Esophagus squamous epithelium (tissue), 5 donors: ENCODE measurements around the gene TRAPPC10. TPM values are rescaled to one million over a fixed set of nuclear protein-coding genes. Genes with fewer than 3 reads are reported as not detected.

Source experiments
- DNase-seq: peaks from one replicate; lab custom pipeline; 2025; lab: John Stamatoyannopoulos, UW
- H3K27ac ChIP-seq, 4 donors: fragments of 200-600 bp; sonication (generic); one replicate each; pipeline ENCODE4 v1.5.1; 2016 to 2019; ENCODE audit warnings: mild to moderate bottlenecking in 1 of 4
- H3K27me3 ChIP-seq, 4 donors: fragments of 200-600 bp; sonication (generic); 1 replicate in 3 of 4; 2 replicates in 1 of 4; pipeline versions ENCODE4 v1.5.1 to v1.6.0; 2017 to 2021; ENCODE audit warnings: antibody characterized with exemption in 1 of 4
- H3K36me3 ChIP-seq, 3 donors: fragments of 200-600 bp; sonication (generic); one replicate each; pipeline ENCODE4 v1.5.1; 2016 to 2019
- H3K4me1 ChIP-seq, 3 donors: fragments of 200-600 bp; sonication (generic); one replicate each; pipeline ENCODE4 v1.5.1; 2017 to 2019
- H3K4me3 ChIP-seq, 4 donors: fragments of 200-600 bp; sonication (generic); 1 replicate in 3 of 4; 2 replicates in 1 of 4; pipeline ENCODE4 v1.5.1; 2016 to 2019; ENCODE audit warnings: mild to moderate bottlenecking in 2 of 4, moderate library complexity in 1 of 4
- H3K9me3 ChIP-seq, 3 donors: fragments of 200-600 bp; sonication (generic); one replicate each; pipeline ENCODE4 v1.5.1; 2016 to 2019
- POLR2A ChIP-seq, 4 donors: fragments of 450-650 bp; IDR thresholded peaks; one replicate each; pipeline ENCODE4 v1.6.1; 2017; ENCODE audit warnings: antibody characterized with exemption in 4 of 4, mild to moderate bottlenecking in 4 of 4, moderate library complexity in 3 of 4
- WGBS, 2 donors: methylation state at CpG; one replicate each; pipeline ENCODE4 v1.1.5; 2018; 5-methylcytosine and 5-hydroxymethylcytosine counted together
- intact Hi-C: fragments of 100-400 bp; cut with DNase I; formaldehyde crosslinking; loops from one replicate; pipeline ENCODE4 v1.15.0; 2022
- total RNA-seq, 4 donors: library from RNA; depleted of rRNA; stranded (reverse); fragments of >200 nt; gene quantifications; one replicate each; pipeline ENCODE4 v1.1.0, GENCODE V29; 2016
- TF ChIP-seq, protein P1 (sequence below), 6 experiments: fragments of 450-650 bp in 4 of 6; fragments of 200-600 bp in 2 of 6; sonication (generic) in 2 of 6; IDR thresholded peaks; one replicate each; pipeline ENCODE4 v1.5.1; 2016 to 2019; ENCODE audit warnings: antibody characterized with exemption in 6 of 6, mild to moderate bottlenecking in 4 of 6, moderate library complexity in 4 of 6
- donor health status: DM: yes; HTN: yes; CAD: no.

Gene TRAPPC10
- total RNA-seq, 4 donors from 2014 or later: 16.8 to 26.6 (median 20.7) TPM

DNA sequence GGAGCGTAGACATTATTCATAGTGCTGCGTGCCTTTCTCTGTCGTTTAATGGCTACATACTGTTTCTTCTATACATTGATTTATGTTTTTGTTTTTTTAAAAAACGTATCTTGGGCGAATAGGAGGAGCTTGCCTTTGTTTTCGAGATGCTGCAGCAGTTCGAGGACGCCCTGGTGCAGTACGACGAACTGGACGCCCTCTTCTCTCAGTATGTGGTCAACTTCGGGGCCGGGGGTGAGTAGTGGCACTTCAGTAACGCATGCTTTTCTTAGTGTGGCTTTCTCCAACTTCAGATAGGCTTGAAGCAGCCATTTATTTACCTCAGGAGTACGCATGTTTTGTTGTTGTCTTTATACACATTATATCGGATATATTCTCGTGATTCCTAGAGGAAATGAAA is 46.9 kb downstream of the TRAPPC10 start:
- H3K9me3 ChIP-seq: no peaks in the 10 kb centered on the region
- intact Hi-C loops: no loop called here
- no peaks in the 10 kb centered on the region for H3K4me1 ChIP-seq
- H3K36me3 ChIP-seq: peaks cover 0 to 98% (median 28%) of the 10 kb centered on the region in 3 donors
- no peak for TF ChIP-seq POLR2A (IDR thresholded peaks at IDR 0.05)
- TF ChIP-seq, protein P1, sequence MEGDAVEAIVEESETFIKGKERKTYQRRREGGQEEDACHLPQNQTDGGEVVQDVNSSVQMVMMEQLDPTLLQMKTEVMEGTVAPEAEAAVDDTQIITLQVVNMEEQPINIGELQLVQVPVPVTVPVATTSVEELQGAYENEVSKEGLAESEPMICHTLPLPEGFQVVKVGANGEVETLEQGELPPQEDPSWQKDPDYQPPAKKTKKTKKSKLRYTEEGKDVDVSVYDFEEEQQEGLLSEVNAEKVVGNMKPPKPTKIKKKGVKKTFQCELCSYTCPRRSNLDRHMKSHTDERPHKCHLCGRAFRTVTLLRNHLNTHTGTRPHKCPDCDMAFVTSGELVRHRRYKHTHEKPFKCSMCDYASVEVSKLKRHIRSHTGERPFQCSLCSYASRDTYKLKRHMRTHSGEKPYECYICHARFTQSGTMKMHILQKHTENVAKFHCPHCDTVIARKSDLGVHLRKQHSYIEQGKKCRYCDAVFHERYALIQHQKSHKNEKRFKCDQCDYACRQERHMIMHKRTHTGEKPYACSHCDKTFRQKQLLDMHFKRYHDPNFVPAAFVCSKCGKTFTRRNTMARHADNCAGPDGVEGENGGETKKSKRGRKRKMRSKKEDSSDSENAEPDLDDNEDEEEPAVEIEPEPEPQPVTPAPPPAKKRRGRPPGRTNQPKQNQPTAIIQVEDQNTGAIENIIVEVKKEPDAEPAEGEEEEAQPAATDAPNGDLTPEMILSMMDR (IDR thresholded peaks at IDR 0.05): no peak
- no peak overlapping the region for H3K27ac ChIP-seq
- DNase-seq: no peak
- 85 to 92% methylated on average over 17 of the region's 17 CpGs for WGBS, 2 donors
- H3K27me3 ChIP-seq: no peaks in the 10 kb centered on the region
- H3K4me3 ChIP-seq: no peak overlapping the region

DNA sequence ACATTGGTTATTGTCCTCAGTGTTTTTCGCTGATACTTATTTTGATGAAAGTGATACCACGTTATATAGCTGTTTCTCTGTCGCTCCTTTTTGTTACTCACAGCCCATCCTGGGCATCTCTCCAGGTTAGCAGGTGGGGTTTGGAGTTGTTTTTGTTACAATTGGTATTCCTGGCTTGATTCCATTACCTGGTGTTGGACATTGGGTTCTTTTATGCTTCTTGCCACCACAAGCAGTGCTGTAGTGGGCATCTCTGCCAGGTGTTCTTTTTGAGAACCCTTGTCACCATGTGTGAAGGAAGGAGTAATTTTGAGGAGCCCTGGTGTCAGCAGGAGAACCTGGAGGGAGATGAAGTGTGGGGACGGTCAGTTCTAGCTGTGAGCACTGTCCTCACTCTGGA is 47.6 kb downstream of the TRAPPC10 start:
- no peaks in the 10 kb centered on the region for H3K27me3 ChIP-seq
- intact Hi-C loops: no loop called here
- no peaks in the 10 kb centered on the region for H3K4me1 ChIP-seq
- DNase-seq: no peak
- peaks cover 0 to 100% (median 28%) of the 10 kb centered on the region in 3 donors for H3K36me3 ChIP-seq
- H3K4me3 ChIP-seq: no peak overlapping the region
- H3K9me3 ChIP-seq: no peaks in the 10 kb centered on the region
- no peak for TF ChIP-seq POLR2A (IDR thresholded peaks at IDR 0.05)
- TF ChIP-seq, protein P1 (IDR thresholded peaks at IDR 0.05): no peak
- no peak overlapping the region for H3K27ac ChIP-seq
- 85 to 89% methylated on average over 3 to 4 of the region's 4 CpGs for WGBS, 2 donors

DNA sequence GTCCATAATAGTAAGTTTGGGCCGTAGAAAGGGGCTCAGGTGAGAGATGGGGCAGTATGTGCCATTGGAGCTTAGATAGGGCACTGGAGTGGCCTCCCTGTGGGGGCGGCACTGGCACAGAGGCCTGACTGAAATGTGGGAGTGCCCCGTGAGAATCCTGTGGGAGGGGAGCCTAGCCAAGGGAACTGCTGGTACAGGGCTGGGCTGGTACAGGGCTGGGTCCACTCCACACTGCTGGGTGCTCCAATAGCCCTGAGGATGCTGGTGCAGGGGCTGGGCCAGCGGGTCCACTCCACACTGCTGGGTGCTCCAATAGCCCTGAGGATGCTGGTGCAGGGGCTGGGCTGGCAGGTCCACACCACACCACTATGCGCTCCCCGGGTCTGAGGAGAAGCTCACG is 50.3 kb downstream of the TRAPPC10 start:
- peaks cover 0 to 100% (median 14%) of the 10 kb centered on the region in 3 donors for H3K36me3 ChIP-seq
- no peaks in the 10 kb centered on the region for H3K9me3 ChIP-seq

DNA sequence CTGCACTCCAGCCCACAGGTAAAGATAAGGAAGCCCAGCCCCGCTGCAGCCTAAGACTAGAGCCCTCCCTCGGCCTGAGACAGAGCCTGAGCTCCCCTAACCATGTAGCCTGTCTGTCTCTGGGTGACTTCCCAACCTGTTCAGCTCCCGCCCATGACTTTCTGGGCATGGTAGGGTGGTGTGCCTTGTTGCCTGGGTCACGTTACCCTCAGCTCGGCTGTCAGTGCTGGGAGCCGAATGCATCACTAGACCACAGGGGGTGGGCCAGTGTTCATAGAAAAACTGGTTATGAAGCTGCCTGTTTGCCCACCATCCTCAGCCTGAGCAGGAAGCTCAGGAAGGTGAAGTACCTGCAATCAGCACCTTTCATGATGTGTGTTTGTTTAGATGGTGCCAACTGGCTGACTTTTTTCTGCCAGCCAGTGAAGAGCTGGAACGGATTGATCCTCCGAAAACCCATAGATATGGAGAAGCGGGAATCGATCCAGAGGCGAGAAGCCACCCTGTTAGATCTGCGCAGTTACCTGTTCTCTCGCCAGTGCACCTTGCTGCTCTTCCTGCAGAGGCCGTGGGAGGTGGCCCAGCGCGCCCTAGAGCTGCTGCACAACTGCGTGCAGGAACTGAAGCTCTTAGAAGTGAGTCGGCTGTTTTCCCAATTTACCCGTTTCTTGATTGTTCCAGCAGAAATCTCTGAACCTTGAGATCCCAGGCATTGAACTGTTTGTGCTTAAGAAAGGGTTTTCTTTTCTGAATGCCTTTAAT is 51.2 kb downstream of the TRAPPC10 start:
- no peak for DNase-seq
- Histone ChIP-seq H3K9me3 (no peaks in the 10 kb centered on the region), H3K36me3 (peaks cover 0 to 95% (median 13%) of the 10 kb centered on the region in 3 donors), H3K27ac (no peak overlapping the region), H3K27me3 (no peaks in the 10 kb centered on the region), H3K4me1 (no peaks in the 10 kb centered on the region), H3K4me3 (no peak overlapping the region)
- intact Hi-C loops: no loop called here
- TF ChIP-seq, protein P1 (IDR thresholded peaks at IDR 0.05): no peak
- no peak for TF ChIP-seq POLR2A (IDR thresholded peaks at IDR 0.05)
- 88 to 94% methylated on average over 8 to 9 of the region's 19 CpGs for WGBS, 2 donors

More for the DNA sequence above, 50.3 kb downstream of the TRAPPC10 start:
- Histone ChIP-seq H3K4me1 (no peaks in the 10 kb centered on the region), H3K27me3 (no peaks in the 10 kb centered on the region), H3K4me3 (no peak overlapping the region), H3K27ac (no peak overlapping the region)
- intact Hi-C loops: no loop called here
- DNase-seq: no peak
- TF ChIP-seq POLR2A (IDR thresholded peaks at IDR 0.05): no peak
- TF ChIP-seq, protein P1 (IDR thresholded peaks at IDR 0.05): no peak
- WGBS, 2 donors: 76 to 87% methylated on average over 6 of the region's 7 CpGs

DNA sequence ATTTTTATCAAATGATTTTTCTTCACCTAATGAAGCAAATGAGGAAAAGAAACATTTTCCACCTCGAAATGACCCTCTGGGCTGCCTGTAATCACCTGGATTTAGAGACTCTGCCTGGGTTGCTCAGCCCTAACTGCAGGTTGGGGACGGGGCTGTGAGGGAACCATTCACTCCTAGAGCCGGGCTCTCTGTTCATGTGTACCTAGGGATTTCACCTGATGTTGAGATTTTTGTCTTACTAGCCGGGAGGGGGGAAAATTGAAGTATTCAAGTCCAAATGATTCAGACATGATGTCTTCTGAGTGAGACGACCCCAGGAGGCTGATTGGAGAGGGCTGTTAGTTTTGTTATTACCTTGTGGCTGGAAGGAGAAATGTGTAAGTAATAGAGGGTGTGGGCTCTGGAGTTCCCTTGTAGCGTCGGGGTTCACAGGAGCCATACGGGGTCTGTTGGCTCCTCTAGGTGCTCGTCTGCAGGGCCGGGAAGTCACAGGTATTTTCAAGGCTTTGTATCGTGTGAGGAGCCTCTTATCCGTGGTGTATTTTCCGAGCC is 52.8 kb downstream of the TRAPPC10 start:
- DNase-seq: no peak
- Histone ChIP-seq H3K4me3 (no peak overlapping the region), H3K36me3 (peaks cover 0 to 90% (median 16%) of the 10 kb centered on the region in 3 donors)

More for the DNA sequence above, 52.8 kb downstream of the TRAPPC10 start:
- TF ChIP-seq POLR2A (IDR thresholded peaks at IDR 0.05): no peak
- TF ChIP-seq, protein P1 (IDR thresholded peaks at IDR 0.05): no peak
- Histone ChIP-seq H3K27me3 (no peaks in the 10 kb centered on the region), H3K9me3 (no peaks in the 10 kb centered on the region), H3K27ac (no peak overlapping the region), H3K4me1 (no peaks in the 10 kb centered on the region)
- intact Hi-C loops: no loop called here
- WGBS, 2 donors: 76 to 79% methylated on average over 12 to 13 of the region's 13 CpGs
